Stomach (tissue), 9 donors: Measurements from ENCODE around the gene CSN1S1. TPM values are rescaled to one million over a fixed set of nuclear protein-coding genes. Genes with fewer than 3 reads are reported as not detected.

Source experiments
- DNase-seq, 2 donors: peaks; one replicate each; pipeline versions ENCODE4 v3.0.0 to v3.0.0-alpha.2; 2013 to 2019
- H3K27ac ChIP-seq, 5 donors: fragments of 200-600 bp in 4 of 5; sonication (generic) in 4 of 5; one replicate each; pipeline ENCODE4 v1.5.1; 2013 to 2019; ENCODE audit warnings: mild to moderate bottlenecking in 1 of 5, moderate library complexity in 1 of 5
- H3K27me3 ChIP-seq, 3 donors: fragments of 200-600 bp; sonication (generic); one replicate each; pipeline ENCODE4 v1.5.1; 2017 to 2019; ENCODE audit warnings: mixed run types in 1 of 3
- H3K36me3 ChIP-seq, 4 donors: fragments of 200-600 bp; sonication (generic); 1 replicate in 3 of 4; 2 replicates in 1 of 4; pipeline ENCODE4 v1.5.1; 2016 to 2019
- H3K4me1 ChIP-seq, 4 donors: fragments of 200-600 bp; sonication (generic); one replicate each; pipeline ENCODE4 v1.5.1; 2016 to 2019
- H3K4me3 ChIP-seq, 4 donors: fragments of 200-600 bp; sonication (generic) in 3 of 4; one replicate each; pipeline ENCODE4 v1.5.1; 2016 to 2019; ENCODE audit warnings: mild to moderate bottlenecking in 1 of 4
- H3K9me3 ChIP-seq, 4 donors: fragments of 200-600 bp; sonication (generic); one replicate each; pipeline ENCODE4 v1.5.1; 2016 to 2019
- EP300 ChIP-seq: sonication (generic); formaldehyde crosslinking; IDR thresholded peaks from one replicate; pipeline ENCODE4 v1.6.1; 2017; ENCODE audit warnings: antibody characterized with exemption
- POLR2A ChIP-seq, 4 donors: fragments of 450-650 bp; IDR thresholded peaks; one replicate each; pipeline ENCODE4 v1.6.1; 2016; ENCODE audit warnings: antibody characterized with exemption in 4 of 4, control low read depth in 2 of 4, mild to moderate bottlenecking in 1 of 4, moderate library complexity in 1 of 4
- POLR2AphosphoS5 ChIP-seq, 3 donors: sonication (generic); formaldehyde crosslinking; IDR thresholded peaks; one replicate each; pipeline ENCODE4 v1.6.1; 2016; ENCODE audit warnings: antibody characterized with exemption in 3 of 3
- WGBS, 5 donors: extraction: QIAGEN DNeasy Blood & Tissue Kit in 3 of 5; methylation state at CpG; one replicate each; pipeline versions ENCODE4 v1.1.5 to v1.1.7; 2013 to 2018; 5-methylcytosine and 5-hydroxymethylcytosine counted together
- intact Hi-C: fragments of 100-400 bp; cut with DNase I; formaldehyde crosslinking; loops from one replicate; pipeline ENCODE4 v1.15.1; 2023; ENCODE audit warnings: low total_unique reads
- polyA plus RNA-seq, 3 donors: library from polyadenylated mRNA; stranded (reverse); fragments of 200-250 nt; gene quantifications; one replicate each; pipeline ENCODE4 v1.2.3, GENCODE V29; 2013
- total RNA-seq, 5 donors: library from RNA; depleted of rRNA; stranded (reverse); fragments of >200 nt; gene quantifications; one replicate each; pipeline versions ENCODE4 v1.1.0 to v1.2.3, GENCODE V29; 2014 to 2016
- TF ChIP-seq, protein P1 (sequence below), 7 experiments: fragments of 450-650 bp in 4 of 7; fragments of 200-600 bp in 3 of 7; sonication (generic) in 3 of 7; IDR thresholded peaks; one replicate each; pipeline ENCODE4 v1.5.1; 2016 to 2019; ENCODE audit warnings: antibody characterized with exemption in 7 of 7, control low read depth in 2 of 7, mild to moderate bottlenecking in 1 of 7
- donor health status: healthy with polysubstance abuse.
- donor health status: Bipolar disorder and iron deficiency.
- donor health status: healthy.

CSN1S1 gene
- total and polyA plus RNA-seq, 8 donors, result 0.50 TPM; not detected in 7

- DNase-seq, result no peak
- Histone ChIP-seq H3K4me1 (peaks cover 0 to 11% (median 5%) of the 10 kb centered on the region in 4 donors), H3K27ac (no peak overlapping the region), H3K27me3 (no peaks in the 10 kb centered on the region), H3K9me3 (no peaks in the 10 kb centered on the region), H3K36me3 (no peaks in the 10 kb centered on the region), H3K4me3 (no peak overlapping the region)
- TF ChIP-seq, protein P1, sequence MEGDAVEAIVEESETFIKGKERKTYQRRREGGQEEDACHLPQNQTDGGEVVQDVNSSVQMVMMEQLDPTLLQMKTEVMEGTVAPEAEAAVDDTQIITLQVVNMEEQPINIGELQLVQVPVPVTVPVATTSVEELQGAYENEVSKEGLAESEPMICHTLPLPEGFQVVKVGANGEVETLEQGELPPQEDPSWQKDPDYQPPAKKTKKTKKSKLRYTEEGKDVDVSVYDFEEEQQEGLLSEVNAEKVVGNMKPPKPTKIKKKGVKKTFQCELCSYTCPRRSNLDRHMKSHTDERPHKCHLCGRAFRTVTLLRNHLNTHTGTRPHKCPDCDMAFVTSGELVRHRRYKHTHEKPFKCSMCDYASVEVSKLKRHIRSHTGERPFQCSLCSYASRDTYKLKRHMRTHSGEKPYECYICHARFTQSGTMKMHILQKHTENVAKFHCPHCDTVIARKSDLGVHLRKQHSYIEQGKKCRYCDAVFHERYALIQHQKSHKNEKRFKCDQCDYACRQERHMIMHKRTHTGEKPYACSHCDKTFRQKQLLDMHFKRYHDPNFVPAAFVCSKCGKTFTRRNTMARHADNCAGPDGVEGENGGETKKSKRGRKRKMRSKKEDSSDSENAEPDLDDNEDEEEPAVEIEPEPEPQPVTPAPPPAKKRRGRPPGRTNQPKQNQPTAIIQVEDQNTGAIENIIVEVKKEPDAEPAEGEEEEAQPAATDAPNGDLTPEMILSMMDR (IDR thresholded peaks at IDR 0.05), result no peak
- WGBS, 5 donors, result 27 to 64% (median 40%) methylated on average over 1 of the region's 1 CpG
- intact Hi-C loops, result no loop called here
Measured at GRCh38 chr4:69986663-69987062, 55.8 kb downstream of the CSN1S1 start.

DNA sequence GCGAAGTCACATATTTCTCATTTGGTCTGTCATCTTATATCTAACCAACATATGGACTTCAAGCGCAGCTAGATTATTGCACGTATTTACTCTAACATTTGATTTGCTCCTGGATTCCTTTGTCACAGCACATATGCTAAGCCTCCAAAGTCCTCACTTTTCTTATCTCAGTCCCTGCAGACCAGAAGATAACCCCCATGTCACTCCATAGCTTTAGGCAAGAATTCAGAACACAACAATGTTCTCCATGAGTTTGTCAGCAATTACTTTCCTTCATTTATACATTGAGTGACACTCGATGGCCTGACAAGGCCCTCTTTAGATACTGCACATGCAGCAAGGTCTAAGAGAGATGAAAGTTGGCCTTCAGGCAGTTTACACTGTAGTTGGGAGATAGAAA lies 60.1 kb downstream of the CSN1S1 start:
- Histone ChIP-seq H3K4me1 (no peaks in the 10 kb centered on the region), H3K36me3 (no peaks in the 10 kb centered on the region), H3K9me3 (no peaks in the 10 kb centered on the region), H3K27me3 (no peaks in the 10 kb centered on the region), H3K27ac (no peak overlapping the region), H3K4me3 (no peak overlapping the region)
- WGBS, 5 donors, result 46 to 67% (median 56%) methylated on average over 4 of the region's 4 CpGs
- DNase-seq, result no peak
- TF ChIP-seq POLR2A (IDR thresholded peaks at IDR 0.05) (no peak), EP300 (no peak), POLR2AphosphoS5 (IDR thresholded peaks at IDR 0.05) (no peak)
- TF ChIP-seq, protein P1 (IDR thresholded peaks at IDR 0.05), result no peak
- intact Hi-C loops, result no loop called here

GRCh38 chr4:69994782-69995181 lies 63.9 kb downstream of the CSN1S1 start:
- Histone ChIP-seq H3K4me1 (no peaks in the 10 kb centered on the region), H3K27ac (no peak overlapping the region), H3K36me3 (no peaks in the 10 kb centered on the region), H3K4me3 (no peak overlapping the region), H3K27me3 (no peaks in the 10 kb centered on the region), H3K9me3 (no peaks in the 10 kb centered on the region)
- WGBS, 5 donors, result 78 to 87% (median 84%) methylated on average over 5 of the region's 5 CpGs
- intact Hi-C loops, result no loop called here
- TF ChIP-seq POLR2AphosphoS5 (IDR thresholded peaks at IDR 0.05) (no peak), EP300 (no peak), POLR2A (IDR thresholded peaks at IDR 0.05) (no peak)
- TF ChIP-seq, protein P1 (IDR thresholded peaks at IDR 0.05), result no peak
- DNase-seq, result no peak

GRCh38 chr4:69995526-69996016 lies 64.7 kb downstream of the CSN1S1 start, which contains the start of gene STATH:
STATH (plus strand) TSS chr4:69995966; CDS start chr4:69998438, 2,472 bp downstream.
- TF ChIP-seq POLR2A (IDR thresholded peaks at IDR 0.05) (no peak), POLR2AphosphoS5 (IDR thresholded peaks at IDR 0.05) (no peak), EP300 (no peak)
- TF ChIP-seq, protein P1 (IDR thresholded peaks at IDR 0.05), result no peak
- WGBS, 5 donors, result 62 to 72% (median 63%) methylated on average over 3 of the region's 3 CpGs
- H3K27ac ChIP-seq, result no peak within 1 kb of the TSS
- H3K4me3 ChIP-seq, result no peak within 1 kb of the TSS
- no peaks in the 10 kb centered on the region for H3K4me1 ChIP-seq
- no peaks in the 10 kb centered on the region for H3K9me3 ChIP-seq
- no peaks in the 10 kb centered on the region for H3K27me3 ChIP-seq
- peak in 1 of 2 donors; percentile 2 for DNase-seq
- no peaks in the 10 kb centered on the region for H3K36me3 ChIP-seq
- intact Hi-C loops, result no loop called here

Other genes starting within 250 kb of the CSN1S1 start
- gene SULT1B1, start 170.4 kb upstream of the CSN1S1 start, total RNA-seq, result 10 to 100 TPM in 4 of 5 donors, 1 to 10 TPM in 1; 5.3 to 58.9 (median 42.9) TPM
- gene SULT1B1, start 170.4 kb upstream of the CSN1S1 start, polyA plus RNA-seq, result 10 to 100 TPM in 2 of 3 donors, 1 to 10 TPM in 1; 1.8 to 57.6 (median 12.5) TPM
- 10 to 100 TPM in 1 of 5 donors, 1 to 10 TPM in 1, under 1 TPM in 1, not detected in 2; 0.87 to 52.1 (median 3.5) TPM for gene SULT1E1, start 70.9 kb upstream of the CSN1S1 start, total RNA-seq
- 1 to 10 TPM in 1 of 3 donors, under 1 TPM in 2; 0.62 to 3.2 (median 0.68) TPM for gene SULT1E1, start 70.9 kb upstream of the CSN1S1 start, polyA plus RNA-seq
- not detected for gene CSN2, start 34.7 kb downstream of the CSN1S1 start, total RNA-seq
- not detected for gene CSN2, start 34.7 kb downstream of the CSN1S1 start, polyA plus RNA-seq
- not detected for gene STATH, start 64.9 kb downstream of the CSN1S1 start, total RNA-seq
- not detected for gene STATH, start 64.9 kb downstream of the CSN1S1 start, polyA plus RNA-seq
- not detected for gene HTN3, start 97.4 kb downstream of the CSN1S1 start, total RNA-seq
- gene HTN3, start 97.4 kb downstream of the CSN1S1 start, polyA plus RNA-seq, result not detected
- gene HTN1, start 119.4 kb downstream of the CSN1S1 start, total RNA-seq, result not detected
- not detected for gene HTN1, start 119.4 kb downstream of the CSN1S1 start, polyA plus RNA-seq
- gene PRR27, start 223.2 kb downstream of the CSN1S1 start, total RNA-seq, result not detected
- gene PRR27, start 223.2 kb downstream of the CSN1S1 start, polyA plus RNA-seq, result not detected